ENCODE measurements around the gene SEL1L3.

Gene SEL1L3

DNA sequence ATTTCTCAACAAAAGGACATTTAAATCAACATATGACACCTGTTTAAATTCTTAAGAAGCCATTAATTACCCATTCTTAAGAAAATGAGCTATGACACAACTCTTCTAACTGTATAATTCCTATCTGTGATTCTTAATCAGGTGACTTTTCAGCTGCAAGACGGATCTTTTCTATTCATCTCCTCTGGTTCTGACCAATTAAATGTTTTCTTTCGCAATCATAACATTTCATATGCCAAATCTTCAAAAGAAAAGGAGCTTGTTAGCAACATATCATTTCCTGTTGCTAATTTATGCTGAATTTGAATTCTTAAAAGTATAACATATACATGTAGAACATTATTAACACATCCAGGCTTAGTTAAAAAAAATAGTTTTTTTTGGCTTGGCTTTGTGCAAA, 62.5 kb downstream of the SEL1L3 start:
- no peak for DNase-seq (ENCODE audit: low read depth)
- TF ChIP-seq, protein P1, sequence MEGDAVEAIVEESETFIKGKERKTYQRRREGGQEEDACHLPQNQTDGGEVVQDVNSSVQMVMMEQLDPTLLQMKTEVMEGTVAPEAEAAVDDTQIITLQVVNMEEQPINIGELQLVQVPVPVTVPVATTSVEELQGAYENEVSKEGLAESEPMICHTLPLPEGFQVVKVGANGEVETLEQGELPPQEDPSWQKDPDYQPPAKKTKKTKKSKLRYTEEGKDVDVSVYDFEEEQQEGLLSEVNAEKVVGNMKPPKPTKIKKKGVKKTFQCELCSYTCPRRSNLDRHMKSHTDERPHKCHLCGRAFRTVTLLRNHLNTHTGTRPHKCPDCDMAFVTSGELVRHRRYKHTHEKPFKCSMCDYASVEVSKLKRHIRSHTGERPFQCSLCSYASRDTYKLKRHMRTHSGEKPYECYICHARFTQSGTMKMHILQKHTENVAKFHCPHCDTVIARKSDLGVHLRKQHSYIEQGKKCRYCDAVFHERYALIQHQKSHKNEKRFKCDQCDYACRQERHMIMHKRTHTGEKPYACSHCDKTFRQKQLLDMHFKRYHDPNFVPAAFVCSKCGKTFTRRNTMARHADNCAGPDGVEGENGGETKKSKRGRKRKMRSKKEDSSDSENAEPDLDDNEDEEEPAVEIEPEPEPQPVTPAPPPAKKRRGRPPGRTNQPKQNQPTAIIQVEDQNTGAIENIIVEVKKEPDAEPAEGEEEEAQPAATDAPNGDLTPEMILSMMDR (IDR thresholded peaks at IDR 0.05; ENCODE audit: control insufficient read depth, insufficient read depth, low read depth, low read length, missing control alignments), result no peak

DNA sequence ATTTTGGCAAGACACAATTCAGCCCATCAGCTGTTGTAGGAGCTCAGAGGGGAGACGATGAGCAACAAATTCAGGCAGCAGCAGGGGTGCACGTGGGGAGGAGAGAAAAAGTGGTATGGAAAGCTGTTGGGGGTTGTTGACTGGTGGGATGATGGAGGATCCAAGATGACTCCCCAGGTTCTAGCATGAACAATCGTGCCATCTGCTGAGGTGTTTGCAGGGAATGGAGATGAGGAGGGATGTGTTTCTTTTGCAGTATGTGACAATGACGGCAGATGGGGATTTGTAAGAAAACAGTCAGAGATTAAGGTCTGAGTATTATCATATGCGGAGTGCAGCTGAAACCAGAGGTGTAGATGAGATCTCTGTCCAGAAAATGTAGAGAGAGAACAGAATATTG, 63.3 kb downstream of the SEL1L3 start:
- no peak for DNase-seq (ENCODE audit: low read depth)
- TF ChIP-seq, protein P1 (IDR thresholded peaks at IDR 0.05; ENCODE audit: control insufficient read depth, insufficient read depth, low read depth, low read length, missing control alignments), result no peak
- H3K4me3 ChIP-seq (ENCODE audit: control insufficient read depth, low read depth, low read length), result no peak overlapping the region

More for the DNA sequence above, 62.5 kb downstream of the SEL1L3 start:
- no peak overlapping the region for H3K4me3 ChIP-seq (ENCODE audit: control insufficient read depth, low read depth, low read length)

DNA sequence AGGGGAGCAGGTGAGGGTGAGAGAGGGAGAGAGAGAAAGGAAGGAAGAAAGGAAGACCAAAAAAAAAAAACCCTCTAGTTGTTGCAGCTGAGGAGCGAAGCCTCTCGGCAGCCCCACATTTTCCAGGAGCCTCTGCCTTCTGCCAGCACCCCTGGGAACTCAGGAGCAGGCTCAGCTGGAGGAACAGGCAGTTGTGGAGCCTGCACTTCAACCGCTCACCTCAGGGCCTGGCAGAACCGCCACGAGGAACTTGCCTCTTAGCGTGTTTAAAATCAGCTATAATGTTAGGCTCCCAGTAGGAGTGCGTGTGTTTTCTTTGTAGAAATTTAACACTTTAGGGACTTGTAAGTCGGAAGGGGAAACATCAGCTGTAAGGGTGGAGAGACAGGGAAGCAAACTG, 65.7 kb downstream of the SEL1L3 start:
- H3K4me3 ChIP-seq (ENCODE audit: control insufficient read depth, low read depth, low read length), result no peak overlapping the region
- no peak for DNase-seq (ENCODE audit: low read depth)
- TF ChIP-seq, protein P1 (IDR thresholded peaks at IDR 0.05; ENCODE audit: control insufficient read depth, insufficient read depth, low read depth, low read length, missing control alignments), result no peak

DNA sequence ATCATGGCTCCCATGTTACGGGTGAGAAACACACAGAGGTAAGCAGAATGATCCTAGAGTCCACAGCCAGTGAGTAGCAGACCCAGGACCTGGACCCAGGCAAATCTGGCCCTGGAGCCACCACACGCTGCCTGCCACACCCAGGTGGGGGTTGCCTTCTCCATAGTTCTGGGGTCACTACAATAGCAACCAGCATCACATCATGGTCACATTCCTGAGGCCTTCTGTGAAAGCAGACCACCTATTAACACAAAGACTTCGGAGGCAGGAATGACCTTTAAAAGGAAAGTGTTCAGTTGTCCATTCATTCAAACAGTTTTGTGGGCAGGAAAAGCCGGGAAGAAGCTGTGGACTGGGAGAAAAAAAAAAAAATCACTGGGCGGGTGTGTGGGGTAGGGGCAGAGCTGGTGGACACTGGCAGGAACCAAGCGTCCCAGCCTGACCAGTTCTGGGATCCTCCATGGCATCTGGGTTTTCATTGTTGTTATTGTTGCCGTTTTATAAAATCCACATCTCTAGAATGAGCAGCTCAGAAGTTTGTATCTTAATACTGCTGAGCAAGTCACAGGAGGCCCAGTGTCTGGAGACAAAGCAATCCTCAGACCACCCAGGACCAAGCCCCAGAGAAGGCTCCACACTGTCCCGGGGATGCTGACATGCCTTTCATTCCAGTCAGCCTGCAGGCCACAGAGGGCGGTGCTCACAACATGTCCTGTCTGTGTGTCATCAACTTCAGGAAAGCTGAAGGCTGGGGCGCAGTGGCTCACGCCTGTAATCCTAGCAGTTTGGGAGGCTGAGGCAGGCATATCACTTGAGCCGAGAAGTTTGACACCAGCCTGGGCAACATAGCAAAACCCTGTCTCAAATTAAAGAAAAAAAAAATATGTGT, 67.0 kb downstream of the SEL1L3 start:
- TF ChIP-seq, protein P1 (IDR thresholded peaks at IDR 0.05; ENCODE audit: control insufficient read depth, insufficient read depth, low read depth, low read length, missing control alignments), result peak; percentile 10
- no peak overlapping the region for H3K4me3 ChIP-seq (ENCODE audit: control insufficient read depth, low read depth, low read length)
- DNase-seq (ENCODE audit: low read depth), result no peak

DNA sequence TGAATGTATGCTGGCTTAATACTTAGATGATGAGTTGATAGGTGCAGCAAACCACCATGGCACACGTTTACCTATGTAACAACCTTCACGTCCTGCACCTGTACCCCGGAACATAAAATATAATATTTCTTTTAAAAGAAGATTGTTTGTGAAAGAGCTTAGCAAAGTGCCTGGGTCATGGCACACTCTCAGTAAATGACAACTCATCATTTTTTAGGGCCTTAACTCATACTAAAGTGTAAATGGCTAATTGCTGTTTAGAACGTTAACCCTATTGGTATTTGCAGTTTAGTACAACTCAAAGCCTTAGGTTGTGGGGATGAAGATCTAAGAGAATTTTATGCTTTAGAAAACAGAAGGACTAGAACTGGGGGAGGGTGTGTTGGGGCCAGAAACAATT, 67.7 kb downstream of the SEL1L3 start:
- no peak for DNase-seq (ENCODE audit: low read depth)
- TF ChIP-seq, protein P1 (IDR thresholded peaks at IDR 0.05; ENCODE audit: control insufficient read depth, insufficient read depth, low read depth, low read length, missing control alignments), result no peak
- H3K4me3 ChIP-seq (ENCODE audit: control insufficient read depth, low read depth, low read length), result no peak overlapping the region

DNA sequence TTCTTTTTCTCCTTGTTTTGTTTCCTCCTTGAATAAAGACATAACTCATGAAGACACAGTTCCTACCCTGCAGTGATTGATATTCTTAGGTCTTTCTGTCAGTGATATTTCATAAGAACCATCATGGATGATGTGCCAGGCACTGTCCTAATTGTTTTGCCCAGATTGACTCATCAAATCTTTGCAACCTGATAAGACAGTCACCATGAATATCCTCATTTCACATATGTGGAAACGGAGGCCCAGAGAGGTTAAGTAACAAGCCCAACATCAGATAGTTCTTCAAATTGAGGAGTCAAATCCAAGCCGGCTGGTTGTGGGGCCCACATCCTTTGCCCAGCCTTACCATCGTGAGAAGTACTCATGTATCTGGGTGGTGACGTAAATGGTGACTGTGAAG, 69.9 kb downstream of the SEL1L3 start:
- TF ChIP-seq, protein P1 (IDR thresholded peaks at IDR 0.05; ENCODE audit: control insufficient read depth, insufficient read depth, low read depth, low read length, missing control alignments), result no peak
- no peak overlapping the region for H3K4me3 ChIP-seq (ENCODE audit: control insufficient read depth, low read depth, low read length)

More for the DNA sequence above, 69.9 kb downstream of the SEL1L3 start:
- DNase-seq (ENCODE audit: low read depth), result no peak
